Measurements from ENCODE around the gene KRTAP5-2. TPM values are rescaled to one million over a fixed set of nuclear protein-coding genes. Genes with fewer than 3 reads are reported as not detected.

The KRTAP5-2 gene
- not detected in 2 replicates for total RNA-seq

GRCh38 chr11:1597994-1598380, at the start of gene KRTAP5-2:
KRTAP5-2 (minus strand) TSS chr11:1598294; CDS start chr11:1598250, 44 bp downstream.

GRCh38 chr11:1629326-1630185, 31.5 kb upstream of the KRTAP5-2 start, which contains the start of gene KRTAP5-5:
KRTAP5-5 (plus strand) TSS chr11:1629775; CDS start chr11:1629841, 66 bp downstream.

DNA sequence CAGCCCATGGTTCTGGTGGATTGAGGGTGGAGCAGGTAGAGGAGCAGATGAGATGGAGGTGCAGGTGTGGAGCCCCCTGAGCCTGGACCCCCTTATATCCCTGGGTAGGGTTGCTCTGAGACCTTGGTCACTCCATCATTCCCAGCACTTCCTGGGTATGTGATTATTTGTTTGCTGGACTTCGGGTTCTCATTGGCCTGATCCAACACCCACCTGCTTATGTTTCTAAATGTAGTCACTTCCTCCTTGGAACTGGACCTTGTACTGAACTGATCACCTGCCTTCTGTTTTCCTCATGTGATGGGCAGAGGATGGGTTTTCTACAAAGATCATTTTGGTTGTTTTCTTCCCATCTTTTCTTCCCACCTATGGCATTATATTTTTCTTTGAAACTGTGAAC, 24.0 kb upstream of the KRTAP5-2 start, which contains the start of gene KRTAP5-4:
KRTAP5-4 (minus strand) TSS at position 53 of the 400 bp plus-strand sequence; CDS start at position 8, 45 bp downstream.

DNA sequence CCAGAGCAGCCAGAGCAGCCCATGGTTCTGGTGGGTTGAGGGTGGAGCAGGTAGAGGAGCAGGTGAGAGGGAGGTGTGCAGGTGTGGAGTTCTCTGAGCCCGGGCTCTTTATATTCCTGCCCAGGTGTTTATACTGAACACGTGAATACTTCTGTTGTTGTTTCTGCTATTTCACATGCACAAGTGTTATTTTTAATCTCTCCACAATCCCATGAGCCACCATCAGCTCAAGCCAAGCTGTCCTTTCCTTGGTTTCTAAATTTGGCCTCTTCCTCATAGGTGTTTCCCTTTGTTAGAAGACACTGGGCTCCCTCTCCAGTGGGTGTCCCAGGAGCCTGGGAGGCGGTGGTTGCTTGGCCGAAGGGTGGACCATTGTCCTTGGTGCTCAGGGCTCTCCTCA, 10.3 kb upstream of the KRTAP5-2 start, which contains the start of gene KRTAP5-3:
KRTAP5-3 (minus strand) TSS at position 101 of the 400 bp plus-strand sequence; CDS start at position 23, 78 bp downstream.

DNA sequence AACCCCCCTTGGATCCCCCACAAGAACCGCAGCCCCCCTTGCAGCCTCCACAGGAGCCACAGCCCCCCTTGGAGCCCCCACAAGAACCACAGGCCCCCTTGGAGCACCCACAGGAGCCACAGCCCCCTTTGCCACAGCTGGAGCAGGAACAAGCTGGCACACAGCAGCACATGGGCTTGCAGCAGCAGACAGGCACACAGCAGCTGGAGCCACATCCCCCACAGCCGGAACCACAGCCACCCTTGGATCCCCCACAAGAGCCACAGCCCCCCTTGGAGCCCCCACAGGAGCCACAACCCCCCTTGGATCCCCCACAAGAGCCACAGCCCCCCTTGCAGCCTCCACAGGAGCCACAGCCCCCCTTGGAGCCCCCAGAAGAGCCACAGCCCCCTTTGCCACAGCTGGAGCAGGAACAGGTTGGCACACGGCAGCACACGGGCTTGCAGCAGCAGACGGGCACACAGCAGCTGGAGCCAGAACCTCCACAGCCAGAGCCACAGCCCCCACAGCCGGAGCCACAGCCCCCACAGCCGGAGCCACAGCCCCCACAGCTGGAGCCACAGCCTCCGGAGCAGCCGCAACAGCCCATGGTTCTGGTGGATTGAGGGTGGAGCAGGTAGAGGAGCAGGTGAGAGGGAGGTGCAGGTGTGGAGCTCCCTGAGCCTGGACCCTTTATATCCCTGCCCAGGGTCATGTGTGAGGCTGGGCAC, 13.3 kb downstream of the KRTAP5-2 start, which contains the start of gene KRTAP5-1:
KRTAP5-1 (minus strand) TSS at position 623 of the 710 bp plus-strand sequence; CDS start at position 589, 34 bp downstream.

DNA sequence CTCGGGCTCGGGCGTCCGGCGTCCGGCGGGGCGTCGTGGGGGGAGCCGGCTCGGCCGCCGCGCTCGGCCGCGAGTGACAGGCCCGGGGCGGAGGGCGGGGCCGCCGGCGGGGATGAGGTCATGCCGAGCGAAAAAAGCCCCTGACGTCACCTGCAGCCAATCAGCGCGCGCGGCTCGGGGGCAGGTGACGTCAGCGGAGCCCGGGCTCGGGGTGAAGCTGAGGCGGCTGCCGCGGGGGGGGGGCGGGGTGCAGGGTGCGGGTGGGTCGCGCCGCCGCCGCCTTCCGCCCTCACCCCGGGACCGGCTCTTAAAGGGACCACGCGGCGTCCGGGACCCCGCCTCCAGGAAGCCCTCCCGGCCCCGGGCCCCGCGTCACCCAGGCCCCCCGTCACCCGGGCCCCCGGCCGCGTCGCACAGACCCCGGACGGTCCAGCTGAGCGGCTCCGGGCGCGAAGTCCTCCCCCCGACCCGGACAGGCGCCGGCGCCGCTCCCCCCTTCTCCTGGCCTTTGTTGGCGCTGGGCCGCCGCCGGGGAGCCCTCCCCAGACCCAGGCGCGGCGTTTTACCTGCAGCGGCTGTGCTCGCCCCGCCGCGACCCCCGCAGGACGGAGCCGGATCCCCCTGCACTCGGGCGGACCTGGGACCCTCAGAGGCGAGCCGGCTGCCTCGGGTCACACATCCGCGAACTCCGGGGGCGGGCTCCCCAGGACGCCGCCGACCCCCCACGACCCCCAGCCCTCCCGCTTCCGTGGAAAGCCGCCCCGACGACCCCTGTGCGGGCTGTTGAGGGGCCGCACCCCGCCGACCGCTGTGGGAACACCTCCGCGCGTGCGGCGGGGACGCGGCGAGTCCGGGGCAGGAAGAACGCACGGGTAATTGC, 25.7 kb downstream of the KRTAP5-2 start, which contains the start of gene DUSP8:
DUSP8 (minus strand) TSS at position 75 of the 880 bp plus-strand sequence. CDS start 6,445 bp downstream, outside the sequence.

Other genes with a start within 250 kb of the KRTAP5-2 start
- gene BRSK2, start 208.4 kb downstream of the KRTAP5-2 start, total RNA-seq, result 3.0 TPM in 1 of 2 replicates, not detected in the other
- 13.4 and 19.2 TPM in 2 replicates for gene MOB2, start 111.5 kb downstream of the KRTAP5-2 start, total RNA-seq
- under 0.01 and 2.2 TPM in 2 replicates for gene DUSP8, start 26.0 kb downstream of the KRTAP5-2 start, total RNA-seq
- gene KRTAP5-1, start 13.0 kb downstream of the KRTAP5-2 start, total RNA-seq, result not detected in 2 replicates
- not detected in 2 replicates for gene KRTAP5-3, start 10.2 kb upstream of the KRTAP5-2 start, total RNA-seq
- not detected in 2 replicates for gene KRTAP5-4, start 23.8 kb upstream of the KRTAP5-2 start, total RNA-seq
- not detected in 2 replicates for gene KRTAP5-5, start 31.5 kb upstream of the KRTAP5-2 start, total RNA-seq
- not detected in 2 replicates for gene KRTAP5-6, start 98.9 kb upstream of the KRTAP5-2 start, total RNA-seq
- gene IFITM10, start 152.3 kb upstream of the KRTAP5-2 start, total RNA-seq, result 0.13 and 0.48 TPM in 2 replicates
- gene CTSD, start 165.6 kb upstream of the KRTAP5-2 start, total RNA-seq, result 338 and 389 TPM in 2 replicates
- gene SYT8, start 236.7 kb upstream of the KRTAP5-2 start, total RNA-seq, result 0.39 TPM in 1 of 2 replicates, not detected in the other
- 6.0 TPM in 1 of 2 replicates, not detected in the other for gene TNNI2, start 240.7 kb upstream of the KRTAP5-2 start, total RNA-seq